CD4-positive, alpha-beta T cell treated with Interleukin-12 subunit alpha and Interleukin-12 subunit beta, for 1 hour (primary cell): ENCODE results near the gene THSD1.
"Not testable (repeated sequence)": the region's sequence is repeated elsewhere in the genome, so short reads cannot be mapped to it uniquely, and the experiment has no call there.

ENCODE experiments used
- DNase-seq: peaks from one replicate; pipeline ENCODE4 v3.0.0-alpha.2; 2020

Gene THSD1

DNA sequence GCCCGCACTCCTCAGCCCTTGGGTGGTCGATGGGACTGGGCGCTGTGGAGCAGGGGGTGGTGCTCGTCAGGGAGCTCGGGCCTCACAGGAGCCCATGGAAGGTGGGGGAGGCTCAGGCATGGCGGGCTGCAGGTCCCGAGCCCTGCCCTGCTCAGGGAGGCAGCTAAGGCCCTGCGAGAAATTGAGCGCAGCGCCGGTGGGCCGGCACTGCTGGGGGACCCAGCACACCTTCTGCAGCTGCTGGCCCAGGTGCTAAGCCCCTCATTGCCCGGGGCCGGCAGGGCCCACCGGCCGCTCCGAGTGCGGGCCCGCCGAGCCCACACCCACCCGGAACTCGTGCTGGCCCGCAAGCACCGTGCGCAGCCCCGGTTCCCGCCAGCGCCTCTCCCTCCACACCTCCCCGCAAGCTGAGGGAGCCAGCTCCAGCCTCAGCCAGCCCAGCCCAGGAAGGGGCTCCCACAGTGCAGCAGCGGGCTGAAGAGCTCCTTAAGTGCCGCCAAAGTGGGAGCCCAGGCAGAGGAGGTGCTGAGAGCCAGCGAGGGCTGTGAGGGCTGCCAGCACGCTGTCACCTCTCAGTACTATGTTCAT is 2.2 kb upstream of the THSD1 start:
- DNase-seq = not testable (repeated sequence)

DNA sequence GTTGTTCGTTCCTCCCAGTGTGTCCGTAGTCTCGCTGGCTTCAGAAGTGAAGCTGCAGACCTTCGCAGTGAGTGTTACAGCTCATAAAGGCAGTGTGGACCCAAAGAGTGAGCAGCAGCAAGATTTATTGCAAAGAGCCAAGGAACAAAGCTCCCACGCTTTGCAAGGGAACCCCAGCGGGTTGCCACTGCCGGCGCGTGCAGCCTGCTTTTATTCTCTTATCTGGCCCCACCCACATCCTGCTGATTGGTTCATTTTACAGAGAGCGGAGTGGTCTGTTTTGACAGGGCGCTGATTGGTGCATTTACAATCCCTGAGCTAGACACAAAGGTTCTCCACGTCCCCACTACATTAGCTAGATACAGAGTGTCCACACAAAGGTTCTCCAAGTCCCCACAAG is 1.5 kb upstream of the THSD1 start:
- not testable (repeated sequence) for DNase-seq

DNA sequence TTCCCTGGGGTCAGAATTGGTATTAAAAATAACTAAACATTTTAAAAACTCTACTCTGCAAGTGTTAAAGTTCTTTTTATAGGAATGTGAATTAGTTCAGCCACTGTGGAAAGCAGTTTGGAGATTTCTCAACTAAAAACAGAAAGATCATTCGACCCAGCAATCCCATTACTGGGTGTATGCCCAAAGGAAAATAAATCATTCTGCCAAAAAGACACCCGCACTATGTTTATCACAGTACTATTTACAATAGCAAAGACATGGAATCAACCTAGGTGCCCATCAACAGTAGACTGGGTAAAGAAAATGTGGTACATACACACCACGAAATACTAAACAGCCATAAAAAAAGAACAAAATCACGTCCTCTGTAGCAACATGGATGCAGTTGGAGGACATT is 657 bp upstream of the THSD1 start:
- no peak for DNase-seq

DNA sequence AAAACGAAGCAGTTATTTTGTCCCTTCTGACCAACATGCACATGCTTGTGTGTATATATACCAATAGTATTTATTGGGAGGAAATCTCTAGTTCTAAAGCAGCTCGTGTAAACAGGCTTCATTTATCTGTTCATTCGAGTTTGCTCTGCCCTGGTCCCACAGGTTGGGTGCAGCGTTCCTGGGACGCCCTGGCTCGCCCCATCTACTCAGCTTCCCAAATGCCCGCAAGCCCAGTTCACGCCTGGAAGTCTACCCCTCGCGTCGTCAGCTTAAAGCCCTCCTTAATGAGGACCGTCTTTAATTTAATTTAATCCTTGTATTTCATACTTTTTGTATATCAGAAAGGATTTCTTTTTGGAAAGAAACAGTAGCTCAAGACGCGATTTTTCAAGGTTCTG is 604 bp downstream of the THSD1 start:
- DNase-seq = no peak

DNA sequence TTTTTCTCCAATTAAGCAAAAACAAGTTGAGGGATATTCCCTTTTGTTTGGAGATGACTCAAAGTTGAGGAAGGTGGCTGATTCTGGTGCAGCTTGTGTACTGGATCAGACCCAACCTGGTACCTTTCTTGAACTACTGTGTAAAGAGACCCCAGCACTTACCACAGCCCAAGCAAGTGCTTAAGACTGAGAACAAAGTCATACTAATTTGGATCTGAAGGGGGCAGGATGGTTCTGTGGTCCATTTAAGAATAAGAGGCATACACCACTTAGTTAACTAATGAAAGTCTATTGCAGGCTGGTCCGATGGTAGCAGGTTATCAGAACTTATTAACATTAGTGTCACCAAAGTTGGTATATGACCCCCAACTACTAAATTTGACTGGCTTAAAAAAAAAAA is 6.3 kb downstream of the THSD1 start:
- peak; percentile 15 for DNase-seq

DNA sequence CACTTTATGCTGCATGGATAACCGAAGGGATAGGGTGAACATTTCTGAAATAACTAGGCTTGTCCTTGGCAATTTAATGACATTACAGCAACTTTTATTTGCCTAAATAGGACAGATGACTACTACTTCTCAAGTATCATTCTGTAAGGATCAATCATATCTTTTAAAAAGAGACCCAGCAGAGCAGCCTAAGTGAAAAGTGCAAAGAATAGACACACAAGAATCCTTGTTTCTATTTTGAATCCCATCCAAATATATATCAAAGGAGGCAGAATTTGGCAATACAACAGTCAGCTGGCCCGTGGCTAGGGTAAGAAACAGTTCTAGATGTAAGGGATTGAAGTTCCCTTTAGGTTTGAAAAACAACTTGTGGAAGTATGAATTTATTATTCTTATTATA is 6.9 kb downstream of the THSD1 start:
- no peak for DNase-seq

DNA sequence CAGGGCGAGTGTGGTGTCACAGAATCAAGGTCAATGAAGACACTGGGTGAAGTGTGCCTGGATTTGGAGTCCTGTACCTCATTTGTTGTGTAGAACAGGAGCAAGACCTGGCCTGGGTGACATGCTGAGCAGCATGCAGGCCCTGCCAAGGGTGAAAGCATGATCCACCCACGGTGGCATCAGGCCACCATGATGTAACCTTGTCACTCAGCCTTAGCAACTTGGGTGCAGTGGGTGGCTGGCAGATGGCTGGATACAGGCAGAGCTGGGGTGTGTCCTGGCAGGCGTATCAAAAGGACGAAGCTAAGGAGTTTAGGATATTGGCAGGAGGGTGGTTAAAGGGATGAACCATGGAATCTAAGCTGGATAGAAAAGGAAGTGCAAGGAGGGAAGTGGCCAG is 10.3 kb downstream of the THSD1 start:
- no peak for DNase-seq

DNA sequence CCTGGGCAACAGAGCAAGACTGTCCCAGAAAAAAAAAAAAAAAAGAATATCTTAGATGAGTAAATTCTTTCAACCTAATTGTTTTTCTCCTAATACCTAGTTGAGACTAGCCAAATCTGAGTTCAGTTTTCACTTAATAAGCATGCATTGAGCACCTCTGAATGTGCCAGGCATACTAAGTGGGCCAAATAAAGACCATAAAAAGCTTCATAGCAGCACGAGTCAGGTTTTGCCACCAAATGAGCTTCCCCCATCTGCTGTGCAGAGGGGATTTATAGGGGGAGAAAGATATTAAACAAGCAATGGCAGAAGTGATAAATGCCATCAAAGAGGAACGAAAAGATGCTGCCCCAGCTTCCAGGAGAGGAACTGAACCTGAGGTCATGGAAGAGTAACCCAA is 11.4 kb downstream of the THSD1 start:
- DNase-seq = no peak

DNA sequence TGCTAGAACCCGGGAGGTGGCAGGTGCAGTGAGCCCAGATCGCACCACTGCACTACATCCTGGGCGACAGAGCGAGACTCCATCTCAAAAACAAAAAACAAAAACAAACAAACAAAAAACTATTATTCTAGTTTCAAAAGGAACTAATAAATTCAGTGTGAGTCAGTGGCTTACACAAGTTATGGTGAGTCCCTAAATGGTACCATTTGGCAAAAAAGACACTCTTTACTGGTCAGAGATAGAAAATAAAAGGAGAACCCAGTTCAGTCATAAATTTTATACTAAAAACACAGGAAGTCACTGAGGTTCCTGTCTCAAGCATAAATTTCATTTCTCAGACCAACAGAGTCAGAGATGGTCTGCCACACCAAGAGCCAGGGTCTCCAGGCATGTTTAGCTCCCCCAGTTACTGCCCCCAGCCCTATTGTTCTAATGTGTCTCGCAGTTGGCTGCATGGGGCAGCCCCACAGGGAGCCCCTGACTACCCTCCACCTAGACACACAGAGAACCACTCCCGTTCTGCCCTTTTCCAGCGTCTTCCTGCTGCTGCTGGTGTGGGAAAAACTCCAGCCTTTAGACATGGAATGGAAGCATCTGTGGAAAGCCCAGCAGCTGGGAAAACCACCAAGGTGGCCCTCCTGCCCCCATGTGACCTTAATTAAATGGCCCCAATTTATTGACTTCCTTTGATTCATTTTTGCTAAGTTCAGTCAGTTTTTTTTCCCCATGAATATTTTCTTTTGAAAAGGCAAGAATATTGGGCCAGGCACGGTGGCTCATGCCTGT is 12.2 kb downstream of the THSD1 start:
- DNase-seq = no peak

DNA sequence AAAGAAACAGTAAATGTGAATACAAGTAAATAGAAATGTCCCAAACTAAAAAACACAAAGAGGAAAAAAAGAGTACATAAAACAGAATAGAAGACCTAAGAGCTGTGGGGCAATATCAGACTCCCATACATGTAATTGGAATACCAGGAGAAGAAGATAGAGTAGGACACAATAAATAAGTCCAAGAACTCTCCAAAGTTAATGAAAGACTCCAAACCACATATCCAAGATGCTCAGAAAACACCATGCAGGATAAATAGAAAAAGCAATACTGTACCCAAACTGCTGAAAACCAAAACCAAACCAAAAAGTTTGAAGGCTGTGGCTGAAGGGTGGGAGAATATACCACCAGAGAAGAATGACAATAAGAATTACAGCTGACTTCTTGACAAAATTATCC is 18.3 kb downstream of the THSD1 start:
- DNase-seq = no peak

DNA sequence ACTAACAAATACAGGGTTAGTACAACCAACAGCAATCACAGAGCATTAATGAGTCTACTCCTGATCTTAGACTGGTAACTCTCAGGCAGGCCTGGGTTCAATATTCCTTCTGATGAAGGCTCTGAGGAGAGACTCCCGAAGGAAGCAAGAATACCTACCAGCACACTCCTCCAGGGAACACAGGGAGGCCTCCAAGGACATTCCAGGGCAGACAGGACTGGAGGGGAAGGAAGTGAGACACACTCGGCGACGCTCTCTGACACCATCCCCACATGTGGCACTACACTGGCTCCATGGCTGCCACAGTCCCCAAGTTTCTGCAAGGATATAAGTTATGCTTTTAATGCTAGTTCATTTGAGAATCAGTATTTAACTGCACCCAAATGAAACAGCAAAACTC is 20.1 kb downstream of the THSD1 start:
- no peak for DNase-seq

DNA sequence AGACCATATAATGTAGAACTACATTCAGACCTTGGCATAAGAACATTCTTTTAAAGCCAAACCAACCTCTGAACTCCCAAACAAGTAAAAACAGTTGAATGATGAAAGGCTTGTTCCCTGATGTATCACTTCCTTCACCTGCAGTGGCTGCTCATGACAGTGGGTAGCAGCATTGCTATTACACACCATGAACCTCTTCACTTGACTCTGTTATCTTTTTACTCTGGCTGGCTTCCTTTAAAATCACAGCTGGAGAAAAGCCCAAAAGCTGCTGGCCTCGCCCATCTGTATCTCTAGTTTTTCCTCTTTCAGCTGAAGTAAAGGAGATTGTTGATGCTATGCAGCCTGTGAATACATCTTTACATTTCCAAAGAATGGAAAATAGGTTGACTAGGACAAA is 22.6 kb downstream of the THSD1 start:
- no peak for DNase-seq

DNA sequence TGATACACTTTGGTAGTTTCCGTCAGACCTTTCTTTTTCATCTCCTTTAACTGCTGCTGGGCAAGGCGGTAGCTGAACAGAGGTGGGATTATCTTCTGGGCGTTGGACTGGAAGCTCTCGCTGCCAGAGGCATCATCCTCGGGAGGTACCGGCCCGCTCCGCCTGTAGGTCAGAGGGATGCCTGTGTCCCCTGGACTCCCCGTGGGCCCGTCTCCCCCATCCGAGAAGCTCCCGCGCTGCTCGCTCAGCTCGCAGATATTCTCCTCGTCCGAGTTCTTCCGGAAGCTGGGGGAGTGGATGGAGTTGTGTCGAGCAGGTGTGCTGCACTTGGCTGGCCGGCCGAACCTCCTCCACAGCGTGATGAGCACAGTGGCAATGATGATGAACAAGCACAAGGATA is 27.7 kb downstream of the THSD1 start:
- DNase-seq = no peak

DNA sequence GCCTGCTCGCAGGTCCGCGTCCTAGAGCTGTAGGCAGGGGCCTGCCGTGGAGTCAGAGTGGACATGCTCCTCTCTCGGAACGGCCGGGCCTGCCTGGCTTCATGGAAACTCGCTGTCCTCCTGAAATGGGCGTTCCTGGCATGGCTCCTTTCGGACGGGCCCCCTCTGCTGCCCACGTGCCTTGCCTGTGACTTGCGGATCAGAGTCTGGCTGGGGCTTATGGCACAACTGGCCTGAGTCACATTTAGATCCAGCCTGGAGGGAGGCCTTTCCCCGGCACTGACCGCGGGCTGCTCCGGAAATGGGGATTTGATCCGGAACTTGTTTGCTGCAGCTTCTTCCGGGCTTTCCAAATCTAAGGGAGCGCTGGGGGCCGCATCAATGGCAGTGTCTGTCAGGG is 28.1 kb downstream of the THSD1 start:
- DNase-seq = no peak

DNA sequence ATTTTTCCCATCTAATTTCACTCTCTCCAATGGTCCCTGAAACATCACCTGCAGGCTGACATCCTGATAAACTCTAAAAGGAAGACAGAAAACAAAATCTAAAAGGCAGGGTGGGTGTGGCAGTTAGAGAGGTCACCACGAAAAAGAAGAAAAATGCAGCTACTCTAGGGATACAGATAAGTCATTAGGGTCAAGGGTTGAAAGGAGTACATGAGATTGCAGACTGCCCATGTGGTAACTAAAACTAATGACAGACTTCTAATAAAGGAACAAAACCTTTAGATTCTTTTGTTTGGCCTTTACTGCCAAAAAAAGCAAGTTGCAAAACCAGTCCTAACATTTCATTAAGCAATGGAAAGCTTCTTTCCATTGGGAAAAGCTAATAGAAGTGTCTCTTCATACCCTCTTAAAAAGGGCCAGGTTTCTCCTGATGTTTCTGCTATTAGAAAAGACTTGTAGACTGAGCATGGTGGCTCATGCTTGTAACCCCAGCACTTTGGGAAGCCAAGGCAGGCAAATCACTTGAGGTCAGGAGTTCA is 31.0 kb downstream of the THSD1 start:
- DNase-seq = no peak

DNA sequence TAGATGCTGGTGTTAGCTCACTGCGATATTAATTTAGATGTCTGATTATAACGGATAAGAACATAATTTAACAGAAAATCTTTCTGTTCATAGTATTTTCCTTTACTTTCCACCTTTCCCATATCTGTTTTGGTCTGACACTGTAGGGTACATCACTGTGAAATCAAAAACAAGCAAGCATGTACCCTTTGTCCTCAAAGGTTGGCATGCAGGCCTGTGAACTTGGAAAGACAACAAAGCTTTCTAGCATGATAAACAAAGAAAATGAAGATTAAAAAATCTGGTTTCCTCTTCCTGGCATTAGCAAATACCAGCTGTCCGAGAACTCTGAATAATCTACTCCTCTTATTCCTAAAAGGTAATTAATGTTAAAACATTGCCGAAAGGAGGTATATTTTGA is 31.6 kb downstream of the THSD1 start:
- DNase-seq = no peak

DNA sequence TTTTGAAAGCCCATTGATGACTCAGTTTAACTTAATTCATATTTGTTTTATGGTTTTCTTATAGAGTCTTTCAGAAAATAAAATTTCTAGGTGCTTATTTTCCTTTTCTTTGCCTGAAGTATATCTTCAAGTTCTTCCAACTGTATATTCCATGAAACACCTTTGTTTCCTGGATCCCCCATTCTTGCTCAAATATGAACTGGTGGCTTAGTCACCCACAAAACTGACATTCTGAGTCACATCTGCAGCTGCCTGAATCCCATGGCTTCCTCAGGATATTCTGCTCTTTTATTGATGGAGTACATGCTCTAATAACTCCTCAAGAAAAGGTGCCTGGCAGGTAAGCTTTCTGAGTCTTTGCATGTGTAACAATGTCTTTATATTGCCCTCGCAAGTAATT is 32.7 kb downstream of the THSD1 start:
- not testable (repeated sequence) for DNase-seq

DNA sequence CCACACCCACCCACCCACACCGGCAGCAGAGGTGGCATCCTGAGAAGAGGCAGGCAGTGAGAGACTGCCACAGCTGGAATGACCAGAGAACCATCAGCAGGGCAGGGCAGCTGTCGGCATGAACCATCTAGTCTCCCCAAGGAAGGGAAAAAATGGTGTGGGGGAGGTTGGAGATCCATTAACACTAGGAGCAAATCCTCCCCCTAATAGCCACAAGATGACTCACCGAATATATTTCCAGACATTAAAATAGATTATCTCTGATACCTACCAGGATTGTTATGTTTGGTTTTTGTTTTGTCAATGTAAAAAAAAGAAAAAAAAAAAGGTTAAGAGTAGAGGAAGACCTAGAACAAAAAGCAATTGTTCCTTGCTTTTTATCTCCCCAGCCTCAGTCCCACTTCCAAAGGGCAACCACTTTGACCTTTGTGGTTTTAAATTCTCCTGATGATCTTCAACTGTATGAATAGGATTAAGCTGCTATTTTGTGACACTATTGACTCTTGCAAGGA is 34.2 kb downstream of the THSD1 start:
- no peak for DNase-seq

DNA sequence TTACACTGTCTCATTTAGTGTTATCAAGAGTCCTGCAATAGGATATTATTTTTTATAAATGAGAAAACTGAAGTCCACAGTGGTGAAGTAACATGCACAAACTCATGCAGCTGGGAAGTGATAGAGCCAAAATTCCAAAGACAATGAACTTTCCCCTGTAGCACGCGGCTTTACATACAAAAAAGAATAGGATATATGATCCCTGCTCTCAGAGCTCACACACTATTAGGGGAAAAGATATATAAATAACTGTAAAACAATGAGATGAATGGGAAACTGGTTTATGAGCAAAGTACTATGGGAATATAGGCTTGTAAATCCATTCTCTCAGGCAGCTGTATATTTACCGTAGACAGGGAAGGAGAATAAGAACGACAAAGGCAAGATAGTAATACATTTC is 39.7 kb downstream of the THSD1 start:
- no peak for DNase-seq

DNA sequence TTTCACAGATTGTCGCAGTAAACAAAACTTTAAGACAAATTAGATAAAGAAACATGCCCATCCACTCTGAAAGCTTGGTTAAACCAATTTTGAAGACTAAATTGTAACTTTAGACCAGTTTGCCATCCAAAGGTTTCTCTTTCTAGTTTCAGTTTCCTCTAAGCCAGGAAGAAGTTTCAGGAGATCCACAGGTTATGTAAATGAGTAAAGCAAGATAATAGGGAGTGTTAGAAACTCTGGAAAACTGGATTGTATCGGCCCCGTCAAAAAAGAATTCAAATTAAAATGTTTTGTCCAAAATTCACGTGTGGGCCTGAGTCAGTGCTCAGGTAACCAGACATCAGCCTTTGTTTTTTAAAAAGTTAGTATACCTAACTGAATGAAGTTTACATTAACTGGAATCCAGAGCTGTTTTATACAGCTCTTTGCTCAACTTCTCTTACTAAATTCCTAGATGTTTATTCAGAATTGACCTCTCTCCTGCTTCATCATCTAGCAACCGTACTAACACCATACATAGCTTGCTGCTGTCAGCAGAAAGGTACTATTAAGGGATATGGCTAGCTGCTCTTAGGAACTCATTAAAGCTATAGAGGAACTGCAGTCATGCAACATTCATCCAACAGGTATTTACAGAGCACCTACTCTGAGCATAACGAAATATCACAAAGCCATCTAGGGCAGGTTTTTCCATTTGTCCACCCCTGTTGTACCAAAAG is 43.6 kb downstream of the THSD1 start:
- DNase-seq = not testable (repeated sequence)

DNA sequence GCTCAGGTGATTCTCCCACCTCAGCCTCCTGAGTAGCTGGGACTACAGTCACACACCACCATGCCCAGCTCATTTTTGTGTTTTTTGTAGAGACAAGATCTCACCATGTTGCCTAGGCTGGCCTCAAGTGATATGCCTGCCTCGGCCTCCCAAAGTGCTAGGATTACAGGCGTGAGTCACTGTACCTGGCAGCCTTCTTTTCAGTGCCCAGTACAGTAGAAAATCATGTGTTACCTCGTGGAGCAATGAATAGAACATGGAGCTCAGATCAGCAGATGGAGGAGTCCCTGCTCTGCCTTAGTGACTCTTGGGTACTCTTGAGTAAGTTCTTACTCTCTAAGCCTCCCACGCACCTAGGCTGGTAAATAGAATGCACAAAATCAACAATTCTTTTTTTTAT is 44.7 kb downstream of the THSD1 start:
- no peak for DNase-seq

DNA sequence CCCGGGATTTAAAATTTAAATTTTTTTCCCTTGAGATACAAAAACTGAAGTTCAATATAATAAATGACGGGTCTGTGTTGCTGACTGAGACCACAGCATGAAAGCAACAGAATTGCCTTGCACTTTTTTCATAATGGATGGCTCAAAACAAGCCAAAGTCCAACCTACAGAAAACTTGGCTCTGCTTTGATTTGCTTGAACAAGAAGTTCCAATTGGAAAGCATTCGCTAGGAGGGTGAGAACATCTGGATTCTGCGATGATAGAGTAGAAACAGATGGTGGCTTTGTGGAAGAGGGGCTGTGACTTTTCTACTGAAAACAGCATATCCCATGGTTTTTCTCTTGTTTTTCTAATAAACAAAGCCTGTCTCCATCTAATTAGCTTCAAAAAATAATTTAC is 46.4 kb downstream of the THSD1 start:
- DNase-seq = no peak

DNA sequence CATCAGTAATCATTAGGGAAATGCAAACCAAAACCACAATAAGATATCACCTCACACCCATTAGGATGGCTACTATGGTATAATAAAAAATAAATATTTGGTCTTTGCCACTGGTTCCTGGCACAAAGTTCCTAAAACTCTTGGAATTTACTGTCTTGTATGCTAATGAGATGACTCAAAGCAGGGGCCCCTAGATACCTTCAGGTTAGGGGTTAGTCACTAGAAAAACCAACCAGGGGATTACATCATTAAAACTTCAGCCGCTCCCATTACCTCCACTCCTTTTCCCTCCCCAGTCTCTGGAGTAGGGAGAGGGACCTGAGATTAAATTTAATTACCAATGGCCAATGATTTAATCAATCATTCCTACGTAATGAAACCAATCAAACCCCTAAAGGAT is 49.6 kb downstream of the THSD1 start:
- DNase-seq = no peak

DNA sequence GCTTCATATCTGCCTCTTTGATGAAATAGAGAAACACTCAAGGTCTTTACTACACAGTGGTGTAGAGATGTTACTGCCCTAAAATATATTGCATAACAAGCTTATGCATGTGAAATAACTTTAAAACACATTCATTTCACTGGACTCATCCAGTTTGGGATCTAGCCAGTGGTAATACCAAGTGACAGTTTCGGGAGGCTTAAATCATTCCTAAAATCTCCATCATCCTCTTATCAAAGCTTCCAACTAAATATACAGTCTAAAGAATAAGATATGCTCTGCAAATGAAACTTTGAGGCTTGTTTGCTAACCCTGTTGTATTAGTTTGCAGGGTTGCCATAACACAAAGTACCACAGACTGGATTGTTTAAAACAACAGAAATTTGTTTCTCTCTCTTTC is 52.8 kb downstream of the THSD1 start:
- no peak for DNase-seq
